Skin epidermis (tissue), 12 donors: Measurements from ENCODE around the gene TTLL12.

Experiments
- H3K27ac ChIP-seq, 21 experiments: fragments of 200-600 bp; sonication (generic) in 11 of 21; one replicate each; pipeline ENCODE4 v1.5.0; 2020; ENCODE audit warnings: mild to moderate bottlenecking in 3 of 21, inconsistent platforms in 2 of 21, moderate library complexity in 2 of 21
- H3K4me3 ChIP-seq, 7 experiments: fragments of 200-600 bp; sonication (generic) in 2 of 7; one replicate each; pipeline ENCODE4 v1.5.0; 2020; ENCODE audit warnings: inconsistent platforms in 2 of 7, mild to moderate bottlenecking in 2 of 7, moderate library complexity in 1 of 7

The TTLL12 gene

GRCh38 chr22:43217285-43218030 is 30.5 kb upstream of the TTLL12 start:
- Histone ChIP-seq H3K4me3 (no peak overlapping the region), H3K27ac (no peak overlapping the region)

DNA sequence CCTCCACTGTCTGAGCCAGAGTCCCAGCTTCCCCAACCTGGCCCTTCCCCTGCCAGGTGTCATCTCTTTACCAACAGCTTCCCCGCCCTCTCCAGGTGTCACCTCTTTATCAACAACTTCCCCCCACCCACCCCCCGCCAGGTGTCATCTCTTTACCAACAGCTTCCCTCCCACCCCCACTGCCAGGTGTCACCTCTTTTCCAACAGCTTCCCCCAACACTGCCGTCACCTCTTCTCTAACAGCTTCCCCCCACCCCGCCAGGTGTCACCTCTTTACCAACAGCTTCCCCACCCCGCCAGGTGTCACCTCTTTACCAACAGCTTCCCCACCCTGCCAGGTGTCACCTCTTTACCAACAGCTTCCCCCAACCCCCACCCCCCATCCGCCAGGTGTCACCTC is 29.8 kb upstream of the TTLL12 start:
- H3K27ac ChIP-seq, result no peak overlapping the region
- no peak overlapping the region for H3K4me3 ChIP-seq

DNA sequence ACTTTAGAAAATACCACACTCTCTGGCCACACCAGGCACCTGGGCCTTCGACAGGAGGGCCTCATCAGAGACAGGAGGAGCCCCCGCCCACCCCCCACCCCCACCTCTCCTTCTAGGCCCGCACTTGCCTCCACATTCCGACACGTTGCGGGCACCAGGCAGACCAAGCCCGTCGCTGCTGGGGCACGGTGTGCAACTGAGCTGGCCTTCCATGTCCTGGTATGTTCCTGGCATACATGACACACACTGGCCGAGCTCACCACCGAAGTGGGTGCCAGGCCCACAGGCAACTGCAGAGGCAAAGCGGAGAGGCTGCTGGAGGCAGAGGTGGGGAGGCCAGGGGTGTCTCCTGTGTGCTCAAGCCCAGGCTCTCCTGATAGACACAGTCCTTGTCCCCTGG is 27.0 kb upstream of the TTLL12 start:
- Histone ChIP-seq H3K27ac (no peak overlapping the region), H3K4me3 (no peak overlapping the region)

- no peak overlapping the region for H3K4me3 ChIP-seq
- H3K27ac ChIP-seq, result no peak overlapping the region
Observed at GRCh38 chr22:43213051-43213450, 26.1 kb upstream of the TTLL12 start.

DNA sequence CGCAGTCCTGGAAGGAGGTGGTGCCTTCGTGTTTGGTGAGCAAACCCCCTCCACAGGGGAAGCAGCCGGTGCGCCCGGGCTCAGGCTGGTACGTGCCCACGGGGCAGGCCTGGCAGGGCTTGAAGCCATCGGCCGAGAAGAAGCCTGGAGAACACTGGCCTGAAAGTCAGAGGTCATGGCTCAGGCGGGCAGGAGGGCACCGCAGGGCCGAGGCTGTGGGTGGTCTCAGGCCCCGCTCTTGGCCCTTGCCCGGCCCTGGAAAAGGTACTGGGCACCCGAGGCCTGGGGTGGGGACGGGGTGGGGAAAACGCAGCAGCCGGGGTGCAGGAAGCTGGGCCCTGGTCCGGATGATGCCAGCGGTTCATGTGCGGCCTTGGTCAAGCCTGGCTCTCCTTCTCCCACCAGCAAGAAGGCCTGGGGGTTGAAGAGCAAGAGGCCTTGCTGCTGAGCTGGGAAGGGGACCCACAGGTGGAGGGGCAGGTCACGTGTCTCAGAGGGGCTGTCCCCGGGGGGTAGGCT is 25.6 kb upstream of the TTLL12 start:
- Histone ChIP-seq H3K27ac (no peak overlapping the region), H3K4me3 (no peak overlapping the region)

DNA sequence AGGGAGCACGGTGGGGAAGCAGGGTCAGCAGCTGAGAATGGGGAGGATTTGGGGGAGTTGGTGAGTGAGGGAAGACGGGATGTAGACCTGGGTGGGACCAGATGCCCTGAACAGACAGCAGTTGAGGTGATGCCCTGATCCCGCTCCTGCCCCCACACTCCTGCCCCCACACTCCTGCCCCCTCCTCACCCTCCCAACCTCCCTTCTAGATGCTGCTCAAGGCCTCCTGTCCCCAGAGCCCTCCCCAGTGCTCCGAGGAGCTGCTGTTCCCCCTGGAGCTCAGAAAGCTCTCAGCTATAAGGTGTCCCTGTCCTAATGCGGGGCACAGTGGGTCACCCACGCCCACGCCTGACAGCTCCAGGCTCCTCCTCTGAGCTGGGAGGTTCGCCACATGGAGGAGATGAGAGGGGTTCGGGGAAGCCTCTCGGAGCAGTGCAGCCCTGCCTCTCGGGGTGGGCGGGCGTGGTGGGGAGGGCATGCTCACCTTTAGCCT is 25.1 kb upstream of the TTLL12 start:
- H3K27ac ChIP-seq, result no peak overlapping the region
- H3K4me3 ChIP-seq, result no peak overlapping the region

DNA sequence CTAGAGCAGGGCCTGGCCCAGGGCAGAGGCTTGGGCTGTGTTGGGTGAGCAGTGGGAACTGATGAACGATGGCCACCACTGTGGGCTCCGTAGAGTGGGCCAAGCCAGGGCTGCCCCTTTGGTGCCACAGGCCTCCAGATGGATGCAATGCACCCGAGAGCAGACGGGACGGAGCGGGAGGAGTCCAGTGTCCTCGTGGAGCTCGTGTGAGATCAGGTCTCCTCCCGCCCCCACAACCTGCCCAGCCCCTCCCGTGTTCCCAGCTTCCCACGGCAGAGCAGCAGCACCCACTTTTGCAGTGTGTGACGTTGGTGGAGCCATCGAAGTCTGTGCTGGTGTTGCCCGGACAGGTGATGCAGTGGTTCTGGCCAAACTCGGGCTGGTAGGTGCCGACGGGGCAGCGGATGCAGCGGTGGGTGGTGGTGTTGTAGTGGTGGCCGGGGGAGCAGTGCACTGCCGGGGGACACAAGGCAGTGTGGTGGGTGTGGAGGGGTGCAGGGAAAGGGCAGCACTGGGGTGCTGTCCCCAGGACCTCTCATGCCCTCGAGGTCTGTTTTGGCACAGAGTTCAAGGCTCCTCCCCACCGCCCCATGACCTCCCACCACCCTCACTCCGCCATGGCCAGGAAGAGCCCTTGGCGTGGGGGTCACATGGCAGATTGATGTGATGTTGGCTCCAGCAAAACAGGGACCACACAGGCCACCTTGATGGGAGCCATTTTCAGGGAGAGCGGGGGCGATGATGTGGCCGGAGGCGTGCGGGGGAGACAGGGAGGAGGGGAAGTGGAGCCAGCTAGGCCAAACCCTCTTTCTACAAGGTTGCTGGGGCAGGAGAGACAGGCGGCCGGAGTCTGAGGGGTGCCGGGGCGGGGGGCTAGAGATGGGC is 23.9 kb upstream of the TTLL12 start:
- H3K27ac ChIP-seq, result no peak overlapping the region

DNA sequence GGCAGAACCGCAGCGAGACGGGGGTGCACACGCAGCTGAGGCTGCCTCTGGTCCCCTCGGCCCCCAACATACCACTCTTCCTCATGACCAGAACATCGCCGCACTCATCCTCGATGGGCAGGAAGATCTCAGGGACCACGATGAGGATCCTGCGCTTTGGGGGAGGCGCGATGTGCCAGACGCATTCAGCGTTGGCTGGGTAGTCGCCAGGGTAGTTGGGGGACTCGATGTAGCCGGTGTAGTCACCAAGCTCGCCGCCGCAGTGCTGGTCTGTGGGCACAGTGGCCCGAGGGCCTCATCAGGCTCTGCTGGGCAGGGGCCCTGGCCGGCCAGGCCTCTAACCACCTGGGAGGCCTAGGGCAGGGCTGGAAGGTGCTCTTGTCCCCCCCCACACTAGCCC is 23.0 kb upstream of the TTLL12 start:
- no peak overlapping the region for H3K4me3 ChIP-seq
- H3K27ac ChIP-seq, result no peak overlapping the region

More for the DNA sequence above, 23.9 kb upstream of the TTLL12 start:
- H3K4me3 ChIP-seq, result no peak overlapping the region

DNA sequence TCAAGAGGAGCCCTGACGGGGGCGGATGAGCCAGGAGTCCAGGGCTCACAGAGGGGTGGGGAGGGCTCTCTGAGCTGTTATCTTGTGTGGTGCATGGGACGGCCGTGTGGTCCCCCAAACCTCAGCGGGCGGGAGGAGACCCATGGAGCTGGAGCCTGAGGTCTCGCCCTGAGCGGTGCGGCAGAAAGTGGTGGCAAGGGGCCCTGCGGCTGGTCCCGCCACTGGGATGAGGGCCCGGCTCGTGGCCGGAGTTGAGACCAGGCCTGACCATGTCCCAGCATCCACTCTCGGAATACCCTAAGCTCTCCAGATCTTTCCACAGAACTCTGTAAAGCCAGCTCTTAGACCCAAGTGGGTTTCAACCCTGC is 22.6 kb upstream of the TTLL12 start:
- Histone ChIP-seq H3K27ac (no peak overlapping the region), H3K4me3 (no peak overlapping the region)

DNA sequence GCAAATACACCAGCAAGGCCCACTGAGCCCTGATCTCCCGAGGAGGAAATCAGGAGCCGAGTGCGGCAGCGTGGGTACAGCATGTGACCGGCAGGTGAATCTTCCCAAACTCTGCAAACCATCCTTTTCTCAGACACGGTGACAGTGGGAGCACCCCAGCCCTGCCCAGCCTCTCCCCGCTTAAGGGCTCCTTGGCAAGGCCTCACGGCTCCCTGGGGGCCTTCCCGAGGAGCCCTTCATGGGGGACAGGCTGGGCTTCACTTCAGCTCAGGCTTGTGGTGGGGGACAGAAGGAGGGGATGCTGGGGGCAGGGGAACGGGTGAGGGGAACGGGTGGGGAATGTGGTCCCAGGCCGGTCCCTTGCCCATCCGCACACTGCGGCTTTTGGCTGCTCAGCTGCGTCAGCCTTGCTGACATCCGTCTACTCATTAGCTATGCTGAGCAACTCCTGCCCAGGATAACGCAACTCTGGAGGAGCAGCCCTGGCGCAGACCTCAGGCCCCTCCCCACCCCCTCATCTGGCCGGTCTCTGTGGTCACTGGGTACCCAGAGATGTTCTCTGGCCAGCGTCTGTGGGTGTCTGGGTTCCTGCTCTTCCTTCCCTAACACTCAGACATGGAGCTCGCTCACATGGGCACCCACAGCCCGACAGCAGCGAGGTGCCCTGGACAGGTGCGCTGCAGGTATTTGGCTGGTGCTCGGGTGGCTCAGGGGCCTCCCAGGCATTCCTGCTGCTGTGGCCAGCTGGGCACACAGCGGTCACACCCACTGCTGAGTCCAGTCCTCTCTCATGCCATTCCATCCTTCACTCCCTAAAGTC is 22.0 kb upstream of the TTLL12 start:
- Histone ChIP-seq H3K27ac (no peak overlapping the region), H3K4me3 (no peak overlapping the region)

DNA sequence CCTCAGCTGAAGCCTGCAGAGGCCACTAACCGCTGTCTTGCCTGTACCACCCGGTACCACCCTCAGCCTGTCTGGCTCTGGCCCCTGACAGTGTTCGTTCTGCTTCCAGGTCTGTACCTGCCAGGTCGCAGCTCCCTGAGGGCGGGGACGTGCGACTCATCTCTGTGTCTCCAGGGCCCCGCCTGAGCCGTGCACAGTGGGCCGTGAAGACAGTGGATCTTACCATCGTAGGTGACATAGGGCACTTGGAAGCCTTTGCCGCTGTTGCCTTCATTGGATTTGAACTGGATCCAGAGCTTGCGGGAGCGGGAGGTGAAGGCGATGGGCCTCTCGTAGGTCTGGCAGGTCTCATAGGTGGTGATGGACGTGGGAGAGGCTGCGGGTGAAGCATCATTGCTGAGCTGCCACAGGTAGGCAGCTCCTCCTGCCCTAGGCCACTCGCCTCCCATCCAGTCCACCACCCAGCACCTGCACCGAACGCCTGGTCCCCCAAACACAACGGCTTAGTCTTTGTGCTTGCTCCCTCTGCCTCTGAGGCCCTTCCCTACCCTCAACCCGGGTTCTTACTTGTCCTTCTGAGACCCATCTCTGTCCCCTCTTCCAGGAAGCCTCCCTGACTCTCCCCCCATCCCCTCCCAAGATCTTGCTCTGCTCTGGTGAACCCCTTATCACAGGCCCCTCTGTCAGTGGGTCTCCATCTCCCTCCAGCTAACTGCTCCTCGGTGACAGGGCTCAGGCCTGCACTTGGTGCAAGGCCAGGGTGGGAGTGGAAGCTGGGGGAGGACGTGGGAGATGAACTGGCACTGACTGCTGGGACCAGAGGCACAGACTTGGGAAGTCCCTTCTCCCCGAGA is 21.1 kb upstream of the TTLL12 start:
- H3K27ac ChIP-seq, result no peak overlapping the region
- H3K4me3 ChIP-seq, result no peak overlapping the region

DNA sequence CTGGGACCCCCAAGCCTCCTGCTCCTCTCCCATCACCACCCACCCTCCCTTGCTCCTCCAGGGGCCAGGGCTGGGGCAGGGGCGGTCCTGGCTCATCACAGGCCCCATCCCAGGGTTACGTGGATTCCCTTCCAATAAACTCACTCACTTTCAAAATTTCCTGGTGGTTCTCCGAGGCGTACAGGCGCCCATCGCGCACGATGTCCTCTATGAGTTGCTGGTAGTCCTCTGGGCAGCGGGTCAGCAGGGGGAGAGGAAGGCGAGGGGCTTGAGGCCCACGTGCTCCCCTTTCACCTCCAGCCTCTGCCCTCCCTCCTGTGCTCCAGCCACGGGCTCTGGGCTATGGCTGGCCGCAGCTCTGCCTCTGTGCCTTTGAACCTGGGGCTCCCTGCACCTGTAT is 20.5 kb upstream of the TTLL12 start:
- Histone ChIP-seq H3K27ac (no peak overlapping the region), H3K4me3 (no peak overlapping the region)

- Histone ChIP-seq H3K27ac (no peak overlapping the region), H3K4me3 (no peak overlapping the region)
Observed at GRCh38 chr22:43206509-43207161, 19.7 kb upstream of the TTLL12 start.

DNA sequence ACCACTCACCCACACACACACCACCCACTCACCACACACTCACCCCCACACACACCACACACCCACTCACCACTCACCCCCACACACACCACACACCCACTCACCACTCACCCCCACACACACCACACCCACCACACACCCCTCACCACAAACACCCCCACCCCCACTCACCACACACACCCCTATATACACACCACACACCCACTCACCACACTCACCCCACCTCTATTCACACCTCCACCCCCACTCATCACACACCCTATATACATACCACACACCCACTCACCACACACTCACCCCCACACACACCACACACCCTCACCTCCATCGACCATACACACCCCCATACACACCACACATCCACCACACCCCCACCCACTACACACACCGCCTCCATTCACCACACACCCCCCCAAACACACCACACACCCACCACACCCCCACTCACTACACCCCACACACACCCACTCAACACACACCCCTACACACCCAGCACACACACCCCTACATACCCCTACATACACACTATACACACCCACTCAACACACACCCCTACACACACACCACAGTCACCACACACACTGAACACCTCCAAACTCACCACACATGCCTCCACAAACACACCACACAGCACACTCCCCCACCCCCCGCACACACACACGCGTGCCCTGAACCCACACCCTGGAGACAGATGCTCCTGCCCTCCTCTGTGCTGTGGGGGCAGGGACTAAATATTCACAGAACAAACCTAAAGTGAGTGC is 19.0 kb upstream of the TTLL12 start:
- H3K4me3 ChIP-seq, result no peak overlapping the region
- no peak overlapping the region for H3K27ac ChIP-seq

GRCh38 chr22:43205261-43205691 is 18.3 kb upstream of the TTLL12 start:
- Histone ChIP-seq H3K4me3 (no peak overlapping the region), H3K27ac (no peak overlapping the region)

DNA sequence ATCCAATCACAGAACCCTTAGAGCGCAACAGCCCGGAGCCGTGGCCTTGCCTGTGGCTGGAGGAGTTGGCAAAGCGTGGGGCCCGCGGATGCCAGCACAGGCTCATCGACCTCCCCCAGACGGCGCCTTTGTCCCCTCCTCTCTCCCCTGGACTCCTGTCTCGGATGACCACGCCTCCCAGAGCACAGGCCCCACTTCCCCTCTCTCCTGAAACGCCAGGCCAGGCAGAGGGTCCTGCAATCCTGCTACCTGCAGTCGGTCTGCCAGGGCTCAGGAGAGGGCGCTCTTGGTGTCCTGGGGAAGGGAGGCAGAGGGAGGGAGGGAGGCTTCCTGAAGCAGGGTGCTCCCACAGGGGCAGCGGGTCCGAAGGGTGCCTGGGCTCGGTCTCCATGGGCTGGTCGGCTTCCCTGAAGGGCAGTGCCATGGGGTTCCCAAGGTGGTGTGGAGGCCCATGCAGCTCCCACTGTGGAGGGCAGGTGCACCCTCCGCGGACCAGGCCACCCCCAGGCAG is 16.6 kb upstream of the TTLL12 start:
- H3K4me3 ChIP-seq, result no peak overlapping the region
- H3K27ac ChIP-seq, result no peak overlapping the region

GRCh38 chr22:43202756-43203410 is 15.9 kb upstream of the TTLL12 start:
- H3K27ac ChIP-seq, result no peak overlapping the region

More at GRCh38 chr22:43202756-43203410, 15.9 kb upstream of the TTLL12 start:
- H3K4me3 ChIP-seq, result no peak overlapping the region
